Calu3 (cell line): ENCODE data around the gene DEPDC5. TPM values are rescaled to one million over a fixed set of nuclear protein-coding genes. Genes with fewer than 3 reads are reported as not detected.

Experiments used
- BruUV-seq: library from RNA; stranded (reverse); fragments of 400-500 nt; replicated peaks from 2 replicates; lab custom pipeline; 2021; lab: Mats Ljungman, UMichigan
- CTCF ChIA-PET: fragments of 300-600 bp; sonication (Branson Sonifier 250); formaldehyde crosslinking; loops from one replicate; lab custom pipeline; 2022; ENCODE audit warnings: antibody characterized with exemption; lab: Charles Lee
- DNase-seq: peaks from one replicate; pipeline ENCODE4 v3.0.0; 2022
- H3K27ac Mint-ChIP-seq: one replicate; pipeline ENCODE4 v1.8.0; 2022; ENCODE audit warnings: mixed read lengths; ENCODE audit not compliant: unreplicated experiment
- H3K27me3 Mint-ChIP-seq: one replicate; pipeline ENCODE4 v1.8.0; 2022; ENCODE audit warnings: mixed read lengths; ENCODE audit not compliant: unreplicated experiment
- H3K36me3 Mint-ChIP-seq: one replicate; pipeline ENCODE4 v1.8.0; 2022; ENCODE audit warnings: mild to moderate bottlenecking, moderate library complexity, mixed read lengths; ENCODE audit not compliant: insufficient read depth, unreplicated experiment
- H3K4me1 Mint-ChIP-seq: one replicate; pipeline ENCODE4 v1.8.0; 2022; ENCODE audit warnings: mild to moderate bottlenecking, low read depth, mixed read lengths; ENCODE audit not compliant: unreplicated experiment
- H3K4me3 Mint-ChIP-seq: one replicate; pipeline ENCODE4 v1.8.0; 2022; ENCODE audit warnings: mild to moderate bottlenecking, low read depth, moderate library complexity, mixed read lengths; ENCODE audit not compliant: unreplicated experiment
- H3K9me3 Mint-ChIP-seq: one replicate; pipeline ENCODE4 v1.8.0; 2022; ENCODE audit warnings: low read depth, mixed read lengths; ENCODE audit not compliant: unreplicated experiment
- intact Hi-C: fragments of 100-400 bp; cut with micrococcal nuclease; formaldehyde crosslinking; loops from one replicate; pipeline ENCODE4 v1.10.0; 2022; ENCODE audit not compliant: unreplicated experiment
- total RNA-seq: library from RNA; stranded (reverse); gene quantifications from 2 replicates; pipeline ENCODE4 v1.2.3, GENCODE V29; 2022
- TF ChIP-seq, protein P1 (sequence below): fragments of 200-600 bp; IDR thresholded peaks from one replicate; pipeline ENCODE4 v1.8.0; 2022; ENCODE audit warnings: antibody characterized with exemption; ENCODE audit not compliant: unreplicated experiment

The DEPDC5 gene
- total RNA-seq, 1 experiment from 2014 or later, result 33.1 TPM

- H3K27ac Mint-ChIP-seq, result no peak overlapping the region
- H3K27me3 Mint-ChIP-seq, result no peaks in the 10 kb centered on the region
- BruUV-seq, result no TSS peak
- no peaks in the 10 kb centered on the region for H3K4me1 Mint-ChIP-seq
- H3K9me3 Mint-ChIP-seq, result no peaks in the 10 kb centered on the region
- TF ChIP-seq, protein P1, sequence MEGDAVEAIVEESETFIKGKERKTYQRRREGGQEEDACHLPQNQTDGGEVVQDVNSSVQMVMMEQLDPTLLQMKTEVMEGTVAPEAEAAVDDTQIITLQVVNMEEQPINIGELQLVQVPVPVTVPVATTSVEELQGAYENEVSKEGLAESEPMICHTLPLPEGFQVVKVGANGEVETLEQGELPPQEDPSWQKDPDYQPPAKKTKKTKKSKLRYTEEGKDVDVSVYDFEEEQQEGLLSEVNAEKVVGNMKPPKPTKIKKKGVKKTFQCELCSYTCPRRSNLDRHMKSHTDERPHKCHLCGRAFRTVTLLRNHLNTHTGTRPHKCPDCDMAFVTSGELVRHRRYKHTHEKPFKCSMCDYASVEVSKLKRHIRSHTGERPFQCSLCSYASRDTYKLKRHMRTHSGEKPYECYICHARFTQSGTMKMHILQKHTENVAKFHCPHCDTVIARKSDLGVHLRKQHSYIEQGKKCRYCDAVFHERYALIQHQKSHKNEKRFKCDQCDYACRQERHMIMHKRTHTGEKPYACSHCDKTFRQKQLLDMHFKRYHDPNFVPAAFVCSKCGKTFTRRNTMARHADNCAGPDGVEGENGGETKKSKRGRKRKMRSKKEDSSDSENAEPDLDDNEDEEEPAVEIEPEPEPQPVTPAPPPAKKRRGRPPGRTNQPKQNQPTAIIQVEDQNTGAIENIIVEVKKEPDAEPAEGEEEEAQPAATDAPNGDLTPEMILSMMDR, result no peak
- no peak overlapping the region for H3K4me3 Mint-ChIP-seq
- H3K36me3 Mint-ChIP-seq, result peaks cover 4% of the 10 kb centered on the region
- no peak for DNase-seq
- intact Hi-C loops, result no loop called here
- CTCF ChIA-PET, result no interaction called here
Measured at GRCh38 chr22:31838917-31839316, 85.1 kb downstream of the DEPDC5 start.

DNA sequence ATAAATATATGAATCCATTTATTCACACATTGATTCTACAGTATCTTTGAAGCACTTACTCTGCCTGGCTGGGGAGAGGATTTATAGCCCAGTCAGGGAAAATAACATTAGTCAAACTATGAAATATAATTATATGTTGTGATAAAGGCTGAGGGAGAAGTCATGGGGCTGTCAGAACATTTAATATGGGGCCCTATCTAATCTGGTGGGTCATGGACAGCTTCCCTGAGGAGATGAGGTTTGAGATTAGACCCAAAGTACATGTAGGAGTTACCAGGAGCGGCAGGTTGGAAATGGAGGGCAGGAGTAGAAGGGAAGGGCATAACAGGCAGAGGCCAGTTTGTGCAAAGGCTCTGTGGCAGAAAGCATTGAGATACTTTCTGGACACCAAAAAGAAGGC lies 86.2 kb downstream of the DEPDC5 start:
- Mint-ChIP-seq H3K27me3 (no peaks in the 10 kb centered on the region), H3K4me1 (no peaks in the 10 kb centered on the region), H3K36me3 (peaks cover 10% of the 10 kb centered on the region), H3K4me3 (no peak overlapping the region), H3K9me3 (no peaks in the 10 kb centered on the region), H3K27ac (no peak overlapping the region)
- no TSS peak for BruUV-seq
- CTCF ChIA-PET, result no interaction called here
- intact Hi-C loops, result no loop called here
- TF ChIP-seq, protein P1, result no peak
- DNase-seq, result no peak

DNA sequence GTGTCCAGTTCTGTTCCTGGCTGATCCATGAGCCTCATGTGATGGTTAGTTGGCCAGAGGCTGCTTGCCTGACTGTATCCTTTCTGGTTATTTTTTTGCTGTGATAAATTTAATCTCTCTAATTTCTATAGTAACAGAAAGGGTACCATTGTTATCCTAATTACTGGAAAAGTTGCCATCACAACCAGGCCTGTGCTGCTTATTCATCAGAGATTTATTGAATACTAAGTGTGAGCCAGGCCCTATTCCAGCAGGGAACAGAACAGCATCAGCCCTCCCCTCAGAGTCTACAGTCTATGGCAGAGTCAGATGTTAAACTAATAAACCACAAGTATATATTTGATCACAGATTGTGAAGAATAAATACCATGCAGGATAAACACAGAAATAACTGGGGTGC lies 86.8 kb downstream of the DEPDC5 start:
- Mint-ChIP-seq H3K4me3 (no peak overlapping the region), H3K36me3 (peaks cover 10% of the 10 kb centered on the region), H3K9me3 (no peaks in the 10 kb centered on the region), H3K4me1 (no peaks in the 10 kb centered on the region), H3K27me3 (no peaks in the 10 kb centered on the region), H3K27ac (no peak overlapping the region)
- CTCF ChIA-PET, result interaction anchor here (0.6 kb wide), 1 partner anchor 173 kb away, joined by 6 read pairs; no protein-coding TSS in a partner anchor
- intact Hi-C loops, result no loop called here
- TF ChIP-seq, protein P1, result no peak
- BruUV-seq, result no TSS peak
- no peak for DNase-seq

GRCh38 chr22:31841078-31841827 lies 87.4 kb downstream of the DEPDC5 start:
- Mint-ChIP-seq H3K27me3 (no peaks in the 10 kb centered on the region), H3K4me3 (no peak overlapping the region), H3K4me1 (no peaks in the 10 kb centered on the region), H3K36me3 (peaks cover 14% of the 10 kb centered on the region), H3K9me3 (no peaks in the 10 kb centered on the region), H3K27ac (no peak overlapping the region)
- intact Hi-C loops, result no loop called here
- CTCF ChIA-PET, result interaction anchor here (0.6 kb wide), 1 partner anchor 174 kb away, joined by 6 read pairs; no protein-coding TSS in a partner anchor
- DNase-seq, result no peak
- TF ChIP-seq, protein P1, result no peak
- BruUV-seq, result no TSS peak
